Adipose tissue (tissue), 3 donors: ENCODE results near the gene TAC4. TPM values are rescaled to one million over a fixed set of nuclear protein-coding genes. Genes with fewer than 3 reads are reported as not detected.

ENCODE experiments used
- H3K27ac ChIP-seq: one replicate; pipeline ENCODE4 v1.5.1; 2013; ENCODE audit warnings: low read depth, low read length
- WGBS, 3 donors: extraction: QIAGEN DNeasy Blood & Tissue Kit; methylation state at CpG; one replicate each; pipeline ENCODE4 v1.1.7; 2013; 5-methylcytosine and 5-hydroxymethylcytosine counted together
- polyA plus RNA-seq, 3 donors: library from polyadenylated mRNA; stranded (reverse); fragments of 200-250 nt; gene quantifications; one replicate each; pipeline ENCODE4 v1.2.3, GENCODE V29; 2013
- donor health status: healthy with polysubstance abuse.
- donor health status: Bipolar disorder and iron deficiency.
- donor health status: healthy.

TAC4 gene
- polyA plus RNA-seq, 3 donors = not detected

GRCh38 chr17:49823614-49824013, 24.3 kb downstream of the TAC4 start:
- no peak overlapping the region for H3K27ac ChIP-seq
- 88 to 95% (median 88%) methylated on average over 2 of the region's 2 CpGs for WGBS, 3 donors

- no peak overlapping the region for H3K27ac ChIP-seq
Measured at GRCh38 chr17:49822829-49823228, 25.0 kb downstream of the TAC4 start.

GRCh38 chr17:49821916-49822315, 26.0 kb downstream of the TAC4 start:
- no peak overlapping the region for H3K27ac ChIP-seq
- 43 to 98% (median 92%) methylated on average over 1 of the region's 1 CpG for WGBS, 3 donors

More at GRCh38 chr17:49822829-49823228, 25.0 kb downstream of the TAC4 start:
- 48 to 76% (median 50%) methylated on average over 2 of the region's 2 CpGs for WGBS, 3 donors

GRCh38 chr17:49821466-49821865, 26.4 kb downstream of the TAC4 start:
- H3K27ac ChIP-seq = no peak overlapping the region
- 67 to 85% (median 83%) methylated on average over 2 of the region's 2 CpGs for WGBS, 3 donors

- WGBS, 3 donors = 45 to 76% (median 75%) methylated on average over 1 of the region's 1 CpG
- H3K27ac ChIP-seq = no peak overlapping the region
Measured at GRCh38 chr17:49820773-49821172, 27.1 kb downstream of the TAC4 start.

- no peak overlapping the region for H3K27ac ChIP-seq
Measured at GRCh38 chr17:49819651-49820050, 28.2 kb downstream of the TAC4 start.

GRCh38 chr17:49819138-49819537, 28.7 kb downstream of the TAC4 start:
- WGBS, 3 donors = 89 to 93% (median 90%) methylated on average over 5 of the region's 5 CpGs
- no peak overlapping the region for H3K27ac ChIP-seq

More at GRCh38 chr17:49819651-49820050, 28.2 kb downstream of the TAC4 start:
- 71 to 94% (median 93%) methylated on average over 2 of the region's 2 CpGs for WGBS, 3 donors

GRCh38 chr17:49817993-49818392, 29.9 kb downstream of the TAC4 start:
- 84 to 93% (median 90%) methylated on average over 4 of the region's 4 CpGs for WGBS, 3 donors
- H3K27ac ChIP-seq = no peak overlapping the region

GRCh38 chr17:49815761-49816281, 32.0 kb downstream of the TAC4 start:
- H3K27ac ChIP-seq = no peak overlapping the region
- 66 to 82% (median 81%) methylated on average over 9 of the region's 9 CpGs for WGBS, 3 donors

GRCh38 chr17:49814781-49815529, 32.9 kb downstream of the TAC4 start:
- no peak overlapping the region for H3K27ac ChIP-seq
- 80 to 88% (median 83%) methylated on average over 4 of the region's 4 CpGs for WGBS, 3 donors

GRCh38 chr17:49809056-49809455, 38.8 kb downstream of the TAC4 start:
- WGBS, 3 donors = 60 to 87% (median 81%) methylated on average over 4 of the region's 4 CpGs
- H3K27ac ChIP-seq = no peak overlapping the region

GRCh38 chr17:49798738-49799137, 49.1 kb downstream of the TAC4 start:
- 62 to 65% (median 63%) methylated on average over 2 of the region's 2 CpGs for WGBS, 3 donors

GRCh38 chr17:49798182-49798581, 49.7 kb downstream of the TAC4 start:
- 85 to 94% (median 90%) methylated on average over 8 of the region's 8 CpGs for WGBS, 3 donors
- no peak overlapping the region for H3K27ac ChIP-seq

More at GRCh38 chr17:49798738-49799137, 49.1 kb downstream of the TAC4 start:
- H3K27ac ChIP-seq = no peak overlapping the region

GRCh38 chr17:49795372-49795771, 52.5 kb downstream of the TAC4 start:
- 75 to 89% (median 87%) methylated on average over 5 of the region's 5 CpGs for WGBS, 3 donors
- no peak overlapping the region for H3K27ac ChIP-seq

GRCh38 chr17:49793309-49793708, 54.6 kb downstream of the TAC4 start:
- H3K27ac ChIP-seq = no peak overlapping the region
- WGBS, 3 donors = 92 to 93% (median 92%) methylated on average over 3 of the region's 3 CpGs

- peak overlapping the region; percentile 99 for H3K27ac ChIP-seq
- WGBS, 3 donors = 0 to 5% (median 3%) methylated on average over 17 of the region's 17 CpGs
Measured at GRCh38 chr17:49789243-49789578, 58.7 kb downstream of the TAC4 start.

GRCh38 chr17:49788478-49789242, 59.2 kb downstream of the TAC4 start, which contains the start of gene KAT7:
KAT7 (plus strand) TSS chr17:49788681; CDS start chr17:49788835, 154 bp downstream.
- peak within 1 kb of the TSS; percentile 99 for H3K27ac ChIP-seq
- WGBS, 3 donors = 0% methylated on average over 55 to 59 of the region's 59 CpGs
